ENCODE data around the gene FUOM.
"Not testable (repeated sequence)": the region's sequence is repeated elsewhere in the genome, so short reads cannot be mapped to it uniquely, and the experiment has no call there.

The FUOM gene

GRCh38 chr10:133388236-133388972, 30.6 kb upstream of the FUOM start:
- DNase-seq, result no peak

GRCh38 chr10:133386951-133387350, 29.1 kb upstream of the FUOM start:
- DNase-seq, result not testable (repeated sequence)

DNA sequence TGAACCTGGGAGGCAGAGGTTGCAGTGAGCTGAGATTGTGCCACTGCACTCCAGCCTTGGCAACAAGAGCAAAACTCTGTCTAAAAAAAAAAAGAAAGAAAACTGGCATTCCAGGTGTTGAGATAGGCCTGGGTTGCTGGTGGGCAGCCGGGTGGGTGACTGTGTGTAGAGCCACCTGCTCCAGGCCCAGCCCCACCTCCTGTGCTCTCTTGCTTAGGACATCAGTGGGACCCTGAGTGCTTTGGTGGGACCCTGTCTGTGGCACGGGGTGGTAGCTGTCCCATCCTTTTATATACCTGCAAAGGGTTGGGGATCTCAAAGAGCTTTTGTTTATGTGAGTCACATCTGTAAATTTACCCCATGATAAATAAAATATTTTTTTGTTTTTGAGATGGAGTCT, 27.4 kb upstream of the FUOM start:
- DNase-seq, result no peak

- DNase-seq, result no peak
Measured at GRCh38 chr10:133384071-133384470, 26.3 kb upstream of the FUOM start.

- no peak for DNase-seq
Measured at GRCh38 chr10:133383551-133383950, 25.7 kb upstream of the FUOM start.

DNA sequence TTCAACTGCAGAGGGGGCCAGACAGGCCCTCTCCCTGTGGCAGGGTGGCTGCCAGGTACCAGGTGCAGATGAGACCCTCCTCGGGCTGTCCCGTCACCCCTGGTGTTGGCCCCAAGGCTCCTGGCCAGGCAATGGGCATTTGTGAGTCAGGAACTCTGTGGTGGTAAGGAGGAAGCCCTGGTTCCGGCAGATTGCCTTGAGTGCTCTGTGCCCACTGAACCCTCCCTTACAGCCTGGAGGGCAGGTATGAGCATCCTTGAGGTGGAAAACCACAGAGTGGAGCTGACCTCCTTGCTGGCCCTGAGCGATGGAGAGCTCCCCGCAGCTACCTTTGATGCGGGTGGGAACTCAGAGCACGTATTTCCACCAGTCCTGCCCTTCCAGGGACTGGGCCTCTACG, 23.2 kb upstream of the FUOM start:
- no peak for DNase-seq

DNA sequence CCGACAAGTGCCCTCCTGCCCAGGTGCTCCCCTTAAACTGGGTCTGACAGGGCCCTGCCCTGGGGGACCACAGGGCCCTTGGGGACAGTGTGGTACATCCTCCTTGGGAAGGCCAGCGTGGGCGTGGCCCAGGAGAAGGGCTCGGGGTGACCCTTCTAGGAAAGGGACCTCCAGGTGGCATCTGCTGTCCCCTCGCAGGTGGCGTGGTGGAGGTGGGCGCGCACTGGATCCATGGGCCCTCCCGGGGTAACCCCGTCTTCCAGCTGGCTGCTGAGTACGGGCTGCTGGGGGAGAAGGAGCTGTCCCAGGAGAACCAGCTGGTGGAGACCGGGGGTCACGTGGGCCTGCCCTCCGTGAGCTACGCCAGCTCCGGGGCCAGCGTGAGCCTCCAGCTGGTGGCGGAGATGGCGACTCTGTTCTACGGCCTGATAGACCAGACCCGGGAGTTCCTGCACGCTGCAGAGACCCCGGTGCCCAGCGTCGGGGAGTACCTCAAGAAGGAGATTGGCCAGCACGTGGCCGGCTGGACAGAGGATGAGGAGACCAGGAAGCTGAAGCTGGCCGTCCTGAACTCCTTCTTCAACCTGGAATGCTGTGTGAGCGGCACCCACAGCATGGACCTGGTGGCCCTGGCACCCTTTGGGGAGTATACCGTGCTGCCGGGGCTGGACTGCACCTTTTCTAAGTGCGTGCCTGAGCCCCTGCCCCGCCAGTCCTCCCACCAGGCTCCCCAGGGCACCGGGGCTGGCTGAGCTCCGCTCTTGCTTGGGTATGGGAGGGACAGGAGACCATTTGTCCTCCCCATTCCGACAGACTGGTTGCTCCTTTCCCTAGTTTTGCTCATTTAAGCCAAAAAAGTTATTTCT, 22.2 kb upstream of the FUOM start:
- no peak for DNase-seq

DNA sequence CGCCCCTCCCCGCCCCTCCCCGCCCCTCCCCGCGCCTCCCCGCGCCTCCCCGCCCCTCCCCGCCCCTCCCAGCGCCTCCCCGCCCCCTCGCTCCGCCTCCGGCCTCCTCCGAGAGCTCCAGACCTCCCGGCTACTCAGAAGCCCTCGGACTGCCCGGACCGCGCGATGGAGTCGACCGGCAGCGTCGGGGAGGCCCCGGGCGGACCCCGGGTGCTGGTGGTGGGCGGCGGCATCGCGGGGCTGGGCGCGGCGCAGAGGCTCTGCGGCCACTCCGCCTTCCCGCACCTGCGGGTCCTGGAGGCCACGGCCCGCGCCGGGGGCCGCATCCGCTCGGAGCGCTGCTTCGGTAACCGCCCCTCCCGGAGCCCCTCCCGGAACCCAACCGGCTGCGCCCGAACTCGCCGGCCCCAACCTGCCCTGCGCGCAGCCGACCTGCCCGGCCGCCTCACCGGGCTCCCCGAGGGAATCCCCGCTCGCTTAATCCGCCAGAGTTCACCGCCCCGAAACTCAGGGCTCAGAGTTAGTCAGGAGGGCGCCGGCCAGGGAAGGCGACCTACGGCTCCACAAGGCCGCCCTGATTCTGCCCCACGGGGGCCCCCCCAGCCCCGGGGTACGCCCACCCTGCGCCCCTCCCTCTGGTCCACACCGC, 21.5 kb upstream of the FUOM start, which contains the start of gene PAOX:
Gene PAOX, plus strand, starts transcription at position 111 of the 649 bp plus-strand sequence. Its CDS starts 55 bp downstream, at position 166.
- DNase-seq, result peak; percentile 36

GRCh38 chr10:133378251-133379096, 20.7 kb upstream of the FUOM start:
- DNase-seq, result peak; percentile 50

GRCh38 chr10:133377818-133378250, 20.0 kb upstream of the FUOM start:
- DNase-seq, result no peak

- no peak for DNase-seq
Measured at GRCh38 chr10:133377025-133377817, 19.4 kb upstream of the FUOM start.

GRCh38 chr10:133376183-133376582, 18.4 kb upstream of the FUOM start:
- DNase-seq, result not testable (repeated sequence)

DNA sequence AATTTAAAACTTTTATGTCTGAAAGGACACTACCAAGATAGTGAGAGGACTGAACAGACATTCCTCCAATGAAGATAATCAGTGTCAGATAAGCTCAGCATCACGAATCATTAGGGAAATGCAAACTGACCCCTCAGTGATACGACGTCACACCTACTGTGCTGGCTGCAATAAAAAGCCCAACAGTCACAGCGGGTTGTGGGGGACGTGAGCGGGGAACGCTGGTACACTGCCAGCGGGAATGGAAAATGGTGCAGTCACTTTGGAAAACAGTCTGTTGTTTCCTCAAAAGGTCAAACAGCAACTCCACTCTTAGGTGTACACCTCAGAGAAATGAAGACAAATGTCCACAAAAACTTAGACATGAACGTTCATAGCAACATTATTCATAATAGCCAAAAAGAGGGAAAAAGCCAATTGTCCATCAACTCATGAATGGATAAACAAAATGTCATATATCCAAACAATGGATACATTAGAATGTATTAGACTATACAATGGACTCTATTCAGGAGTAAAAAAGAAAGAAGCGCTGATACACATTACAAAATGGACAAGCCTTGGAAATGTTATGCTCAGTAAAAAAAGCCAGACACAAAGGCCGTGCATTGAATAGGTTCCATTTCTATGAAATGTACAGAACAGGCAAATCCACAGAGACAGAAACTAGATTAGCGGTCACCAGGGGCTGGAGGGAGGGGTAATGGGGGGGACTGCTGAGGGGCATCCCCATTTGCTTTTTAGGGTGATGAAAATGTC, 17.7 kb upstream of the FUOM start:
- DNase-seq, result no peak

GRCh38 chr10:133373174-133374090, 15.6 kb upstream of the FUOM start, which contains the start of gene ECHS1:
Gene ECHS1, minus strand, starts transcription at chr10:133373354. Its CDS starts 21 bp downstream, at chr10:133373333.
- DNase-seq, result peak; percentile 96

DNA sequence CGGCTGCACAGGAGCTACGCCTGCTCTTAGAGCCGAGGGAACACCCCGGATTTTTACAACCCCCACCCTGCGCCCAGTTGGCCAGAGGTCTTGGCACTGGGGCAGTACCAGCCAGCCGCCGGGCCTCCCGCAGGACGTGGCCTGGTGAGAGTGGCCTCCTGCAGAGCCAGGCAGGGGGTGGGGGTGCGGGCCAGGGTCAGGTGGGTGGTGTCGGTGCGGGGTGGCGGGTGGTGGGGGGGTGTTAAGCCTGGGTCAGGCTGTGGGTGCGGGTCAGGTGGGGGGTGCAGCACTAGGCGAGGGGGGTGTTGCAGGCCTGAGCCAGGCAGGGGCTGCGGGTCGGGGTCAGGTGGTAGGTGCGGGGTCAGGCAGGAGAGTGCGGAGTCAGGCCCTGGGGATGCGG, 14.7 kb upstream of the FUOM start:
- DNase-seq, result no peak

- no peak for DNase-seq
Measured at GRCh38 chr10:133370030-133370786, 12.4 kb upstream of the FUOM start.

- DNase-seq, result no peak
Measured at GRCh38 chr10:133368153-133368552, 10.3 kb upstream of the FUOM start.

GRCh38 chr10:133367461-133367860, 9.6 kb upstream of the FUOM start:
- not testable (repeated sequence) for DNase-seq

- DNase-seq, result no peak
Measured at GRCh38 chr10:133366751-133367150, 8.9 kb upstream of the FUOM start.
